K562 (cell line): ENCODE measurements around the gene UBE2O. TPM values are rescaled to one million over a fixed set of nuclear protein-coding genes. Genes with fewer than 3 reads are reported as not detected.
A peak's percentile ranks its signal among the peaks of the same experiment; 100 is the strongest.

ENCODE experiments used
- BCOR ChIP-seq: fragments of 450-650 bp; IDR thresholded peaks from 2 replicates; pipeline ENCODE4 v1.6.1; 2016
- CBFA2T3 ChIP-seq: fragments of 450-650 bp; IDR thresholded peaks from 2 replicates; pipeline ENCODE4 v1.6.1; 2017
- CBX8 ChIP-seq: fragments of 200-600 bp; sonication (generic); IDR thresholded peaks from 2 replicates; pipeline ENCODE4 v1.6.1; 2012; ENCODE audit warnings: borderline replicate concordance, mixed run types, low read depth, mild to moderate bottlenecking, moderate library complexity, mixed read lengths, low read length, control low read depth, inconsistent platforms; ENCODE audit not compliant: poor library complexity, severe bottlenecking; ENCODE audit errors: extremely low read depth
- CC2D1A ChIP-seq: fragments of 450-650 bp; IDR thresholded peaks from 2 replicates; pipeline ENCODE4 v1.6.1; 2017; ENCODE audit warnings: mild to moderate bottlenecking
- CREM ChIP-seq: IDR thresholded peaks from 2 replicates; pipeline ENCODE4 v1.6.1; 2014; ENCODE audit warnings: antibody characterized with exemption, low read depth
- DPF2 ChIP-seq: fragments of 450-650 bp; IDR thresholded peaks from 2 replicates; pipeline ENCODE4 v1.6.1; 2016
- E2F4 ChIP-seq: sonication (generic); formaldehyde crosslinking; IDR thresholded peaks from 2 replicates; pipeline ENCODE4 v1.8.0; 2022; ENCODE audit warnings: mild to moderate bottlenecking, low read depth, missing genetic modification reagents
- HMGN3 ChIP-seq: IDR thresholded peaks from 2 replicates; pipeline ENCODE4 v1.6.1; 2011; ENCODE audit warnings: borderline replicate concordance, low read depth, mild to moderate bottlenecking, mixed read lengths, low read length; ENCODE audit not compliant: insufficient read length; ENCODE audit errors: extremely low read depth
- LCOR ChIP-seq: sonication (generic); formaldehyde crosslinking; IDR thresholded peaks from 2 replicates; pipeline ENCODE4 v1.8.0; 2022; ENCODE audit warnings: mild to moderate bottlenecking, missing genetic modification reagents
- MXI1 ChIP-seq: IDR thresholded peaks from 2 replicates; pipeline ENCODE4 v1.6.1; 2011; ENCODE audit warnings: low read depth, mild to moderate bottlenecking, improper control_type of control experiment, low read length
- SAFB ChIP-seq: fragments of 200-400 bp; formaldehyde crosslinking; IDR thresholded peaks from 2 replicates; pipeline ENCODE4 v1.6.1; 2017; ENCODE audit warnings: low read depth, low read length, borderline replicate concordance
- SUPT5H ChIP-seq: fragments of 450-650 bp; IDR thresholded peaks from 2 replicates; pipeline ENCODE4 v1.6.1; 2016
- TAF1 ChIP-seq: IDR thresholded peaks from 2 replicates; pipeline ENCODE4 v1.6.1; 2011; ENCODE audit warnings: mild to moderate bottlenecking, low read length, moderate library complexity; ENCODE audit not compliant: insufficient read depth, control insufficient read depth, severe bottlenecking; ENCODE audit errors: extremely low read depth
- TRIM24 ChIP-seq, 2 experiments: fragments of 450-650 bp; IDR thresholded peaks; 2 replicates each; pipeline ENCODE4 v1.6.1; 2016
- VEZF1 ChIP-seq: fragments of 200-800 bp; sonication (Bioruptor generic); IDR thresholded peaks from 2 replicates; pipeline ENCODE4 v1.6.1; 2017; ENCODE audit warnings: missing genetic modification characterization, missing compliant biosample characterization
- ZBTB7A ChIP-seq: IDR thresholded peaks from 2 replicates; pipeline ENCODE4 v1.6.1; 2011; ENCODE audit warnings: low read depth, mild to moderate bottlenecking, low read length, moderate library complexity, borderline replicate concordance; ENCODE audit not compliant: control insufficient read depth
- ZC3H4 ChIP-seq: sonication (generic); formaldehyde crosslinking; IDR thresholded peaks from 2 replicates; pipeline ENCODE4 v1.9.0; 2021; ENCODE audit warnings: missing genetic modification reagents, borderline replicate concordance
- ZNF224 ChIP-seq: sonication (generic); formaldehyde crosslinking; IDR thresholded peaks from 2 replicates; pipeline ENCODE4 v1.8.0; 2022; ENCODE audit warnings: mild to moderate bottlenecking, missing genetic modification reagents
- ZNF239 ChIP-seq: fragments of 250-450 bp; sonication (Bioruptor Pico); IDR thresholded peaks from 2 replicates; pipeline ENCODE4 v1.4.0; 2020; ENCODE audit warnings: mild to moderate bottlenecking
- polyA plus RNA-seq, 8 experiments: library from polyadenylated mRNA; depleted of rRNA in 4 of 8; stranded (reverse) in 5 of 8; unstranded in 3 of 8; fragments of >200 nt; fragmentation: Nextera tagmentation in 2 of 8; fragmentation: Illumina TruSeq in 1 of 8; extraction: Ambion mirVana in 2 of 8; extraction: Trizol in 1 of 8; gene quantifications; 2 replicates each; pipeline versions ENCODE4 v1.2.1 to v1.2.3, GENCODE V29; 2011 to 2014; ENCODE audit warnings: inconsistent platforms in 1 of 8, missing spikeins in 1 of 8
- total RNA-seq, 7 experiments: library from RNA; depleted of rRNA in 6 of 7; stranded (reverse); fragments of >200 nt in 6 of 7; fragmentation: Illumina TruSeq in 2 of 7; extraction: Trizol in 2 of 7; gene quantifications; 2 replicates each; pipeline versions ENCODE4 v1.2.1 to v1.2.3, GENCODE V29; 2011 to 2021; ENCODE audit warnings: low replicate concordance in 1 of 7
- TF ChIP-seq, protein P1 (sequence below), 2 experiments: IDR thresholded peaks; 2 replicates each; pipeline ENCODE4 v1.6.1; 2011; ENCODE audit warnings: borderline replicate concordance in 1 of 2, control low read depth in 1 of 2, low read depth in 1 of 2, low read length in 1 of 2, mild to moderate bottlenecking in 1 of 2, mixed read lengths in 1 of 2, moderate library complexity in 1 of 2; ENCODE audit not compliant: insufficient read depth in 1 of 2, insufficient read length in 1 of 2, poor library complexity in 1 of 2, severe bottlenecking in 1 of 2; ENCODE audit errors: extremely low read depth in 1 of 2

UBE2O gene
- total and polyA plus RNA-seq, 9 of the 15 experiments (the other 6 are each of a cell fraction or from before 2014, with no cell fraction given), result 1.6 to 39.7 (median 13.3) TPM

DNA sequence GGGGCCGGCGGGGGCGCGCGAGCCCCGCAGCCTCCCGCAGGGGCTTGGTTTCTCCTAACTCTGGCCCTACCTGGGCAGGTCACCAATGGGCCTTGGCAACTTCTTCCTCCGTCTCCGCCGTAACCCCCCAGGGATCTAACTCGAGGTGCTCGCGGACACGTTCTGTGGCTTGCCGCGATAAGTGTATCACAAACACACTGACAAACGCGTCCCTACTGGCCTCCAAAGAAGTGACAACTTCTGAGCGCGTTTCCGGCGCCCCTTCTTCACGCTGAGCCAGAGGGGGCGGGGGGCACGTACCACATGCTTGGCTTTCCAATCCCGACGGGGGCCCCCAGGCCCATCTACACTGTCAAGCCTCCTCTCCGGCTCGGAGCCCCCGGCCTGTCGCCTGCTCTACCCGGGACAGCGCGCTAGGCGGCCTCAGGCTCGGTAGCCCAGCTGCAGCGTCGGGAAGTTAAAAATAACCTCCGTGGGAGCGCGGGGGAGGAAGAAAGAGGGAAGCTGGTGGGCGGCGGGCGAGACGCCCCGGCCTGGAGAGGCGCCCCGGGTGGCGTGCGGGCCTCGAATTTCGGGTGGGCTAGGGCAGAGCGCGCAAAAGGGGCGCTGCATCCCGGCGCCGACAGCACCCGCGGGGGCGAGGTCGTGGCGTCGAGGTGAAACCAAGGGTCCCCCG is 69.3 kb downstream of the UBE2O start (continued):
- no peak for TF ChIP-seq ZC3H4 (CRISPR knock-in tag)
- peak; percentile 64 for TF ChIP-seq VEZF1 (CRISPR knock-in tag)
- TF ChIP-seq TRIM24 (IDR thresholded peaks at IDR 0.05), result 0 out of 4 replicates have a peak, but pooled peaks of 1 of the 2 experiments have one; percentile 23
- TF ChIP-seq ZNF239 (CRISPR knock-in tag), result no peak
- TF ChIP-seq, protein P1, sequence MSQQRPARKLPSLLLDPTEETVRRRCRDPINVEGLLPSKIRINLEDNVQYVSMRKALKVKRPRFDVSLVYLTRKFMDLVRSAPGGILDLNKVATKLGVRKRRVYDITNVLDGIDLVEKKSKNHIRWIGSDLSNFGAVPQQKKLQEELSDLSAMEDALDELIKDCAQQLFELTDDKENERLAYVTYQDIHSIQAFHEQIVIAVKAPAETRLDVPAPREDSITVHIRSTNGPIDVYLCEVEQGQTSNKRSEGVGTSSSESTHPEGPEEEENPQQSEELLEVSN (IDR thresholded peaks at IDR 0.05; ENCODE audit: borderline replicate concordance in 1 of 2, extremely low read depth in 1 of 2, insufficient read depth in 1 of 2, insufficient read length in 1 of 2, low read depth in 1 of 2, low read length in 1 of 2, poor library complexity in 1 of 2, severe bottlenecking in 1 of 2), result peak; percentile 20 to 55
- TF ChIP-seq BCOR, result 0 out of 2 replicates have a peak, but pooled peaks have one; percentile 9
- peak; percentile 12; the same call in 1 of the 2 replicates for TF ChIP-seq CC2D1A
- peak; percentile 52; the same call in 1 of the 2 replicates for TF ChIP-seq SUPT5H
- no peak for TF ChIP-seq CBX8
- TF ChIP-seq CBFA2T3, result peak; percentile 16
- TF ChIP-seq ZNF224 (CRISPR knock-in tag), result 0 out of 2 replicates have a peak, but pooled peaks have one; percentile 50
- TF ChIP-seq DPF2, result peak; percentile 53
- TF ChIP-seq MXI1, result 0 out of 2 replicates have a peak, but pooled peaks have one; percentile 20
- TF ChIP-seq CREM, result peak; percentile 76
- TF ChIP-seq ZBTB7A, result 0 out of 2 replicates have a peak, but pooled peaks have one; percentile 39
- TF ChIP-seq LCOR (CRISPR knock-in tag), result 0 out of 2 replicates have a peak, but pooled peaks have one; percentile 55
- peak; percentile 81; the same call in 1 of the 2 replicates for TF ChIP-seq SAFB
- TF ChIP-seq TAF1, result peak; percentile 10
- TF ChIP-seq HMGN3, result peak; percentile 23
- no peak for TF ChIP-seq E2F4 (CRISPR knock-in tag)
